PFSK-1 (cell line): Measurements from ENCODE around the gene PAGE2B.

ENCODE experiments used
- FOXP2 ChIP-seq: optimal IDR thresholded peaks from 2 replicates; pipeline ENCODE3; 2011; ENCODE audit warnings: borderline replicate concordance, control low read depth, inconsistent platforms; ENCODE audit not compliant: insufficient read depth; ENCODE audit errors: extremely low read length, extremely low read depth
- POLR2AphosphoS5 ChIP-seq: IDR thresholded peaks from 2 replicates; pipeline ENCODE4 v1.6.1; 2012; ENCODE audit warnings: low read depth, mild to moderate bottlenecking, control low read depth, low read length, moderate library complexity
- REST ChIP-seq, 2 experiments: IDR thresholded peaks; 2 replicates each; pipeline versions ENCODE4 v1.6.1 to v1.8.0; 2011 to 2012; ENCODE audit warnings: low read depth in 2 of 2, low read length in 2 of 2, control low read depth in 1 of 2, inconsistent platforms in 1 of 2, mild to moderate bottlenecking in 1 of 2, moderate library complexity in 1 of 2; ENCODE audit not compliant: insufficient read depth in 1 of 2
- SIN3A ChIP-seq: IDR thresholded peaks from 2 replicates; pipeline ENCODE4 v1.6.1; 2012; ENCODE audit warnings: mild to moderate bottlenecking, low read length, moderate library complexity, borderline replicate concordance; ENCODE audit not compliant: insufficient read depth
- TAF1 ChIP-seq: IDR thresholded peaks from 2 replicates; pipeline ENCODE4 v1.6.1; 2012; ENCODE audit warnings: low read length, control low read depth, borderline replicate concordance; ENCODE audit not compliant: insufficient read depth

PAGE2B gene

DNA sequence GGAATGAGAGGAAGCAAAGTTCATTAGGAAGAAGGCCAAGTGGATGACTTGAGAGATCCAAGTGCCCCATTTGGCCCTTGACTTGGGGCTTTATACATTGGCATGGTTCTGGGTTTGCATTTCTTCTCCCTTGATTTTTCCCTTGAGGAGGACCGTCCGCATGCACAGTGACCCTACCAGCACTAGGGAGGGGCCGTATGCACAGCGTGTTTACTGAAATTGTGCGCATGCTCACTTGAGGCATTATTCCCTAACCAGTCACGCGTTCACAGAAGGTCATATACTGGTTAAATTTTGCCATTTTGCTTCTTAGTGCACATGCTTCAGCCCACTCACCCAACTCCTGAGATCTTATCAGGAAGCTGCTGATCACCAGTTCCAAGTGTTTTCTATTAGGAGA is 49.1 kb downstream of the PAGE2B start:
- no peak for TF ChIP-seq SIN3A
- no peak for TF ChIP-seq FOXP2

- TF ChIP-seq REST (IDR thresholded peaks at IDR 0.05; ENCODE audit: insufficient read depth in 1 of 2, low read depth in 2 of 2, low read length in 2 of 2) (no peak), POLR2AphosphoS5 (no peak), TAF1 (no peak), SIN3A (no peak), FOXP2 (no peak)
Measured at GRCh38 chrX:55127692-55128091, 52.9 kb downstream of the PAGE2B start.
